Measurements from ENCODE around the gene ATF6. TPM values are rescaled to one million over a fixed set of nuclear protein-coding genes. Genes with fewer than 3 reads are reported as not detected.

Gene ATF6
- total and polyA plus RNA-seq, 4 donors = 10.0 to 22.5 (median 13.4) TPM

GRCh38 chr1:161884475-161884874, 118.4 kb downstream of the ATF6 start:
- Histone ChIP-seq H3K36me3 (ENCODE audit: control insufficient read depth in 4 of 4, insufficient read depth in 3 of 4, low read depth in 1 of 4, low read length in 3 of 4) (peaks cover 2 to 12% (median 6%) of the 10 kb centered on the region in 4 donors), H3K4me3 (ENCODE audit: low read depth in 1 of 3, low read length in 3 of 3) (no peak overlapping the region), H3K4me1 (ENCODE audit: control insufficient read depth in 4 of 4, insufficient read depth in 4 of 4, low read length in 3 of 4) (no peaks in the 10 kb centered on the region), H3K9me3 (ENCODE audit: control insufficient read depth in 4 of 4, low read length in 3 of 4) (no peaks in the 10 kb centered on the region), H3K27ac (ENCODE audit: low read depth in 1 of 2, low read length in 2 of 2) (no peak overlapping the region), H3K9ac (ENCODE audit: low read depth in 1 of 2, low read length in 2 of 2) (no peak overlapping the region), H3K27me3 (ENCODE audit: control insufficient read depth in 4 of 4, insufficient read depth in 4 of 4, low read length in 3 of 4) (no peaks in the 10 kb centered on the region)
- 61% methylated on average over 2 of the region's 2 CpGs for WGBS
- DNase-seq (ENCODE audit: low spot score) = no peak
- TF ChIP-seq TAF1 (conservative IDR thresholded peaks at IDR 0.05) (no peak), NR2F2 (IDR thresholded peaks at IDR 0.05) (no peak), HNF4A (conservative IDR thresholded peaks at IDR 0.05) (no peak), FOXA1 (IDR thresholded peaks at IDR 0.05) (no peak), JUND (IDR thresholded peaks at IDR 0.05) (no peak), FOXA2 (IDR thresholded peaks at IDR 0.05) (no peak)

- Histone ChIP-seq H3K4me3 (ENCODE audit: low read depth in 1 of 3, low read length in 3 of 3) (no peak overlapping the region), H3K27me3 (ENCODE audit: control insufficient read depth in 4 of 4, insufficient read depth in 4 of 4, low read length in 3 of 4) (no peaks in the 10 kb centered on the region), H3K4me1 (ENCODE audit: control insufficient read depth in 4 of 4, insufficient read depth in 4 of 4, low read length in 3 of 4) (no peaks in the 10 kb centered on the region), H3K9ac (ENCODE audit: low read depth in 1 of 2, low read length in 2 of 2) (no peak overlapping the region), H3K27ac (ENCODE audit: low read depth in 1 of 2, low read length in 2 of 2) (no peak overlapping the region), H3K9me3 (ENCODE audit: control insufficient read depth in 4 of 4, low read length in 3 of 4) (no peaks in the 10 kb centered on the region), H3K36me3 (ENCODE audit: control insufficient read depth in 4 of 4, insufficient read depth in 3 of 4, low read depth in 1 of 4, low read length in 3 of 4) (peaks cover 2 to 12% (median 6%) of the 10 kb centered on the region in 4 donors)
- TF ChIP-seq FOXA1 (IDR thresholded peaks at IDR 0.05) (no peak), HNF4A (conservative IDR thresholded peaks at IDR 0.05) (no peak), RAD21 (IDR thresholded peaks at IDR 0.05) (no peak), REST (IDR thresholded peaks at IDR 0.05) (no peak), NR2F2 (IDR thresholded peaks at IDR 0.05) (no peak), JUND (IDR thresholded peaks at IDR 0.05) (no peak), FOXA2 (IDR thresholded peaks at IDR 0.05) (no peak), HNF4G (IDR thresholded peaks at IDR 0.05) (no peak), EGR1 (IDR thresholded peaks at IDR 0.05; ENCODE audit: low read depth in 2 of 2) (no peak), ZBTB33 (IDR thresholded peaks at IDR 0.05) (no peak), CTCF (IDR thresholded peaks at IDR 0.05; ENCODE audit: low read depth, low read length, missing input control) (no peak), ATF3 (IDR thresholded peaks at IDR 0.05) (no peak)
- DNase-seq (ENCODE audit: low spot score) = no peak
- WGBS = 92% methylated on average over 1 of the region's 1 CpG
These were observed 118.9 kb downstream of the ATF6 start for GRCh38 chr1:161885003-161885402.

Measured in liver (tissue), 9 donors.